ENCODE measurements around the gene FBXW11. TPM values are rescaled to one million over a fixed set of nuclear protein-coding genes. Genes with fewer than 3 reads are reported as not detected.

The FBXW11 gene
- total RNA-seq, 1 donor from 2014 or later = 52.5 TPM

DNA sequence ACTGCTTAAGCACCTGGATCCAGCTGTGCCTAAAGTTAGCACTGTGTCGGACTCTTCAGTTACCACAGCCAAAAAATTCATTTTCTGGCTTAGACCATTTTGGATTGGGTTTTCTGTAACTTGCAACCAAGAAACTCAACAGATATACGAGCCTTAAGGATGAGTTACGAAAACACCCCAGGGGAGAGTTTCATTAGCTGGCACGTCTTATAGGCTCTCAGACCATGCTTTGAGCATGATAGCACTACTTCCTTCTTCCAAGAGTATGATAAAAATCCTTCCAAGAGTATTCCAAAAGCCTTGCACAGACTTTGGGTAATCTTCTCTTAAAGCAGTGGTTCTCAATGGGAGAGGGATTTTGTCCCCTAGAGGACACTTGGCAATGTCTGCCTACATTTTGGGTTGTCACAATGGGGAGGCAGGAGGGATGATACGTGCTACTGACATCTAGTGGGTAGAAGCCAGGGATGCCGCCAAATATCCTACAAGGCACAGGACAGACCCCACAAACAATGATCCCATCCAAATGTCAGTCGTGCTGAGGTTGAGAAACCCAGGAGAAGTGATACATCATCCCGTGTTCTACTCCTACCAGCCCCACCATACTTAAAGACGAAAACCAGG lies 156.0 kb downstream of the FBXW11 start:
- DNase-seq (ENCODE audit: extremely low spot score, unreplicated experiment) = no peak
- H3K4me1 Mint-ChIP-seq (ENCODE audit: unreplicated experiment) = peaks cover 25% of the 10 kb centered on the region

DNA sequence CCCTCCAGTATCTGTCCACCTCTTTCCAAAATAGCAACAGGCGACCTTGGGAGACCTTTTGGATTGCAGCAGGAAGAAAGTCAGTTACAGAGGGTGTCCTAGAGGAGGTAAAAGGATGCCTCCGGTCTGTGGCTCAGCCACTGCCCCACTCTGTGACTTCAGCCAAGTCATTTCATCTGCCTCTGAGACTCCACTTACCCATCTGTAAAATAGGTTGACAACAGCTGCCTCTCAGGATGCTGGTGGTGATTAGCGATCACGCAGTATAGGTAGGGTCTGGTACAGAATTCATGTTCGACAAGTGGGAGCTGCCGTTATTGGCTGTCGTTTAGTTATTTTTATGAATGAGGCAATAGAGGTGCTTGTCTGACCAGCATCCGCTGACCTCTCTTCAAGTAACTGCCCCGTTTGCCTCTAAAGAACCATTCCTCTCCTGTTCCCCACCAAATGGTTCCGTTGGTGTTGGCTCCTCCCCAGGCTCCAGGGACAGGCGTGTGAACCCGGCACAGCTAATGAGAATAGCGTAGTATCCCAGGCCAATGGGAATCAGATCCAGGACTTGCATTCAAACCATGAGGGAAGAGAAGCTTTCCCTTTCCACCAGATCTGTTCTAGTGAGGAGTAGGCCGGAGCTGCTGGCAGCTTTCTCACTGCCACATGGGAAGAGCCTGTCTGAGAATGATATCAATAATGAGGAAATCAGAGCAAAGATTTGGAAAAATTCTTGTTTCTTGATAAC lies 156.7 kb downstream of the FBXW11 start:
- no peaks in the 10 kb centered on the region for H3K9me3 Mint-ChIP-seq
- peaks cover 7% of the 10 kb centered on the region for H3K36me3 Mint-ChIP-seq
- DNase-seq (ENCODE audit: extremely low spot score, unreplicated experiment) = no peak
- no peaks in the 10 kb centered on the region for H3K27me3 Mint-ChIP-seq
- H3K27ac Mint-ChIP-seq = no peak overlapping the region
- TF ChIP-seq CTCF (conservative IDR thresholded peaks at IDR 0.05) = no peak
- no peak overlapping the region for H3K4me3 Mint-ChIP-seq
- H3K4me1 Mint-ChIP-seq (ENCODE audit: unreplicated experiment) = peaks cover 30% of the 10 kb centered on the region

More for the DNA sequence above, 156.0 kb downstream of the FBXW11 start:
- peaks cover 7% of the 10 kb centered on the region for H3K36me3 Mint-ChIP-seq
- no peaks in the 10 kb centered on the region for H3K9me3 Mint-ChIP-seq
- H3K27me3 Mint-ChIP-seq = no peaks in the 10 kb centered on the region
- peak; percentile 68 for TF ChIP-seq CTCF (conservative IDR thresholded peaks at IDR 0.05)
- H3K27ac Mint-ChIP-seq = peak overlapping the region; percentile 69
- H3K4me3 Mint-ChIP-seq = peak overlapping the region; percentile 14

- H3K9me3 Mint-ChIP-seq = no peaks in the 10 kb centered on the region
- H3K27ac Mint-ChIP-seq = no peak overlapping the region
- H3K36me3 Mint-ChIP-seq = peaks cover 3% of the 10 kb centered on the region
- DNase-seq (ENCODE audit: extremely low spot score, unreplicated experiment) = no peak
- H3K4me3 Mint-ChIP-seq = no peak overlapping the region
- peaks cover 30% of the 10 kb centered on the region for H3K4me1 Mint-ChIP-seq (ENCODE audit: unreplicated experiment)
- no peak for TF ChIP-seq CTCF (conservative IDR thresholded peaks at IDR 0.05)
- no peaks in the 10 kb centered on the region for H3K27me3 Mint-ChIP-seq
These were observed 157.4 kb downstream of the FBXW11 start for GRCh38 chr5:171848911-171849520.

- Mint-ChIP-seq H3K36me3 (peaks cover 3% of the 10 kb centered on the region), H3K27me3 (no peaks in the 10 kb centered on the region), H3K4me3 (no peak overlapping the region), H3K9me3 (no peaks in the 10 kb centered on the region), H3K27ac (no peak overlapping the region), H3K4me1 (ENCODE audit: unreplicated experiment) (peaks cover 30% of the 10 kb centered on the region)
- TF ChIP-seq CTCF (conservative IDR thresholded peaks at IDR 0.05) = no peak
- DNase-seq (ENCODE audit: extremely low spot score, unreplicated experiment) = no peak
These were observed 158.0 kb downstream of the FBXW11 start for GRCh38 chr5:171848486-171848885.

DNA sequence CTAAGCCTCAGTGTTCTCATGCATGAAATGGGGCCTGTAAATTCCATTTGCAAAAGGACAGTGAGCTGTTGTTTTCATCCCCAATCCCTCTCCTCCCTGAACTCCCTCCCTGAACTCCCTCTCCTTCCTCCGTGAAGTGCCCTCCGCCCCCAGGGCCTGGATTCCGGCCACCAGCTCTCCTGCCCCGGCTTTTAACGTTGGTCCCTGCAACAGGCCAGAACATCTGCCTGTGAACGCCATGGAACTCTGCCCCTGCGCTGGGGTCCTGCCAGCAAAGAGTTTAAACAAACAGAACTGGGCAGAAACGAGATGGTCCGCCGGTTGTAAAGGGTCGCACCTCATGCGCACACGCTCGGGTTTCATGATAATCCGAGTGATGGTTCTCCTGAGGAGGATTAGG lies 158.4 kb downstream of the FBXW11 start:
- no peak for TF ChIP-seq CTCF (conservative IDR thresholded peaks at IDR 0.05)
- H3K27ac Mint-ChIP-seq = no peak overlapping the region
- DNase-seq (ENCODE audit: extremely low spot score, unreplicated experiment) = no peak
- no peak overlapping the region for H3K4me3 Mint-ChIP-seq
- H3K27me3 Mint-ChIP-seq = no peaks in the 10 kb centered on the region
- no peaks in the 10 kb centered on the region for H3K9me3 Mint-ChIP-seq
- H3K36me3 Mint-ChIP-seq = peaks cover 3% of the 10 kb centered on the region
- peaks cover 30% of the 10 kb centered on the region for H3K4me1 Mint-ChIP-seq (ENCODE audit: unreplicated experiment)
